Cerebellar nuclear complex (tissue), 1 donor: ENCODE results near the gene SMIM28.
"Not testable (repeated sequence)": the region's sequence is repeated elsewhere in the genome, so short reads cannot be mapped to it uniquely, and the experiment has no call there.

Source experiments
- DNase-seq, 2 experiments: peaks; one replicate each; lab custom pipeline; 2025; lab: John Stamatoyannopoulos, UW

Gene SMIM28

DNA sequence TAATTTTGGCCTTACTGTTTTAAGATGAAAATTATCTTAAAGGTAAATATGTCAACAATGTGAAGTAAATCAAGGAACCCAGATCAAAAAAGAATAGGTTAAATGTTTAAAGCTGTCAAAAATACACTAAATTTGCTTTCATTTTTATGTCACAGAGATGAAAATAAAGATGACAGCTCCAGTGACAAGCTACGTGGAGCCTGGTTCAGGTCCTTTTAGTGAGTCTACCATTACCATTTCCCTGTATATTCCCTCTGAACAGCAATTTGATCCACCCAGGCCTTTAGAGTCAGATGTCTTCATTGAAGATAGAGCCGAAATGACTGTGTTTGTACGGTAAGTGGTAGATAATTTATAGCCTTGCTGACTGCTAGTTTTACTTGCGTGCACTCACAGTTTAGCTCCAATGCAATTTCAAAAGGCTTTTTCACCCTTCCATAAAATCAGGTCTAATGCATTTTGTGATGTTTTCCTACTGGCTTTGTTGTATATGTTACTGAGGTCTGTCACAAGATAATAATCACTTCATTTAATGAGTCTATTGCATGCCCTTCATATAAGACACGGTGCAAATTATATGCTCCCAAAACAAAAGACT lies 28.2 kb downstream of the SMIM28 start:
- DNase-seq, result no peak

DNA sequence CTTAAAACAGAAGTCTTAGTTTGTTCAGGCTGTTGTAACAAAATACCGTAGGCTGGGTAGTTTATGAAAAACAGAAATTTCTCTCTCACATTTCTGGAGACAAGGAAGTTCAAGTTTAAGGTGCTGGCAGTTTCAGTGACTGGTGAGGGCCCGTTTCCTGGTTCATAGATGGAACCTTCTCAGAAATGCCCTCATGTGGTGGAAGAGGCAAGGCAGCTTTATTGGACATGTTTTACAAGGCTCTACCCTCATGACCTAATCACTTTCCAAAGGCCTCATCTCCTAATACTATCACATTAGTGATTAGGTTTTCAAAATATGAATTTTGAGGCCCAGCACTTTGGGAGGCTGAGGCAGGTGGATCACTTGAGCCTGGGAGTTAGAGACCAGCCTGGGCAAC lies 28.7 kb downstream of the SMIM28 start:
- DNase-seq, result no peak

DNA sequence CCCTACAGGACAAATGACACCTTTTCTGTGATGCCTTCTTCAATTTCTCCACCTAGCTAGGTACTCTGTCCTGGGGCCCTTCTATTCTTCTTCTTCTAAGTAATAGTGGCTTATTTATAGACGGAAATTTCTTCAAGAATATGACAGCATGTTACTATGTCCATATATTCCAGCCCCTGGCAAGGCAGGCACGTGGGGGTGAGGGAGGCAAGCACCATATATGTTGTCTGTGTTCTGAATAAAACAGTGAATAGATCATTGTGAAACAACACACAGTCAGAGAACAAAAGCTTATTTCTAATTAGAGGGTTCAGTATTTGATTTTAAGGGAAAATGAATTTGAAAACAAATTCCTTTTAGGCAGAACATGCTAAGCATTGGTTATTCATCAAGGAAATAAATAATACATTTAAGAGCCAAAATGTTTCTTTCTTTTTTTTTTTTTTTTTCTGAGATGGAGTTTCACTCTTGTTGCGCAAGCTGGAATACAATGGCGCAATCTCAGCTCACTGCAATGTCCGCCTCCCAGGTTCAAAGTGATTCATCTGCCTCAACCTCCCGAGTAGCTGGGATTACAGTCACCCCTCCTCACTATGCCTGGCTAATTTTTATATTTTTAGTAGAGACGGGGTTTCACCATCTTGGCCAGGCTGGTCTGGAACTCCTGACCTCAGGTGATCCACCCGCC lies 32.5 kb downstream of the SMIM28 start:
- no peak for DNase-seq

GRCh38 chr6:138410972-138411880 lies 33.5 kb downstream of the SMIM28 start:
- no peak for DNase-seq

DNA sequence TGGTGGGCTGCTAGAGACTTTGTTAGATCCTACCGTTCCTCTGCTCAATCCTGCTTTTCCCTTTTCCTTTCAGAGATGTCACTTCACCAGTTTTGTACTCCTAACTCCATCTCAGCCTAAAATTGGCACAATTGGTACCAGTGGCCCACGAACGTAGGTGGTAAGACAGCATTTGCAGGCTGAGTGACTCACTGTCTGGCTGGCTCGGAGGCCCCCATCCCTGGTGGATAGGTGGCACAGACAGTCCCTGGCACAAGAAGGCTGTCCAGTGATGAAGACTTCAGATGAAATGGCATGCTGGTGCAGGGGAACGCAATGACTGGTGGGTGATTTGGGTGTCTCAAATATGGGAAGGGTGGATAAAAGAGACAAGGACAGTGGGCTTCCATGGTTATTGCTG lies 37.4 kb downstream of the SMIM28 start:
- no peak for DNase-seq

GRCh38 chr6:138416206-138416605 lies 38.5 kb downstream of the SMIM28 start:
- no peak for DNase-seq

DNA sequence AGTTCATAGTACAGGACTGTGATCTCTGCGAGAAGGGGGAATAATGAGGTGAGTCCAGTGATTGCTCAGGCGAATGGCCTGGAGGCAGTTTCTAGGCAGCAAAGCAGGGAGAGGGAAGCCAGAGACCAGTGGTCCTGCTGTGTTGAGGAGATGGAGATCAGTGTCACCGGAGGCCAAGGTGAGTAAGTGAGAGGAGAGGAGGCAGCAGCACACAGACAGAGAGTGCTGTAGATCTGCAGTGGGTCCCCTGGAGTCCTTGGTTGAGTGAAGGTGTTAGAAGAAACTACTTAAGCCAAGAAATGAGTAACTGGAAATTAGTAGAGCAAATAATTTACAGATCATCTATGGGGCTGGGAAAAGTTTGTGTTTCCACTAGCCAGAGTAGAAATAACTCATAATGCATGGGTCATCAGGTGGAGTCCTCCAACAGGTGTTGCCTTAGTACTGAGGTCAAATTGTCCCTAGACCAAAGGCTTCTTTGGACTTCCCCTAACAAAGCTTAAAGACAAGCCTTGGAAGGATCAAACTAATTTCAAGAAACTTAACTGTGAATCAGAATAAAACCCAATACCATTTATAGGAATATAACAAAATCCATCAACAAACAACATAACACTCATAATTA lies 39.9 kb downstream of the SMIM28 start:
- no peak for DNase-seq

GRCh38 chr6:138418118-138418742 lies 40.5 kb downstream of the SMIM28 start:
- no peak for DNase-seq

- DNase-seq, result no peak
These were observed 42.1 kb downstream of the SMIM28 start for GRCh38 chr6:138419766-138420165.

- no peak for DNase-seq
These were observed 42.7 kb downstream of the SMIM28 start for GRCh38 chr6:138420356-138420755.

GRCh38 chr6:138421089-138421488 lies 43.4 kb downstream of the SMIM28 start:
- DNase-seq, result no peak

DNA sequence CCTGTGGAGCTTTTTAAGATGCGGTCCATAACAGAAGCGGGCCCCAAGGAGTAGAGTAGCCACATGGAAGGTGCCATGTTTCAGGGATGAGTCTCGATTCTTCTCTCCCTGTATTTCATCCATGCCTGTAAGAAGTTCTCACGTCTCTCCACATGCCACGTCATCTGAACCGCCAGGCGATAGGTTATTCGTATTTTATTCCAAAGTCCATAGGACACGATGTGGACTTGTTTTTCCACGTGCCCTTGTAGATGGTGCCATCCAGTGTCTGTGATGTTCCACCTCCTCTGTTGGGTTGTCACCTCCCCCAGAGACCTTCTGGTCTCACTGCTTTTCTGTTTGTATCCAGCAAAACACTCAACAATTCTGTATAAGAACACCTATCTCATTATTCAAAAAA lies 43.9 kb downstream of the SMIM28 start:
- DNase-seq, result no peak

DNA sequence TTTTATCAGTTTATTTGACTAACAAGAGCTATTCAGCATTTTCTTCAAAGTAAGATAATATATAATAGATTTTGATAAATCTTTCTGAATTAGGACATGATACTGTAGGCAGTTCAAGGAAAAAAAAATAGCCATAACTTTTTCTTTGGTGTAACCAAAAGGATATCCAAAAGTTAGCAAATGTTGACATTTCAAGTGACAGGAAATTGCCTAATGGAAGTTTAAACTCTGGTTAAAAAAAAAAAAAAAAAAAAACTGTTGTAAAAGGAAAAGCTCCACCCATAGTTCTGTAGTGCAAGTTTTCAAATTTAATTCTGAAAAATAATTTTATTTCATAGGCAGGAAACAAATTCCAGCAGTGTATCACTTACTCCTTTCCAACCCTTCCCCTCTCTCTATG lies 45.2 kb downstream of the SMIM28 start:
- DNase-seq, result no peak

GRCh38 chr6:138424004-138424904 lies 46.5 kb downstream of the SMIM28 start:
- DNase-seq, result no peak

- not testable (repeated sequence) for DNase-seq
These were observed 47.6 kb downstream of the SMIM28 start for GRCh38 chr6:138425256-138425655.

- DNase-seq, result no peak
These were observed 48.9 kb downstream of the SMIM28 start for GRCh38 chr6:138426500-138427123.

DNA sequence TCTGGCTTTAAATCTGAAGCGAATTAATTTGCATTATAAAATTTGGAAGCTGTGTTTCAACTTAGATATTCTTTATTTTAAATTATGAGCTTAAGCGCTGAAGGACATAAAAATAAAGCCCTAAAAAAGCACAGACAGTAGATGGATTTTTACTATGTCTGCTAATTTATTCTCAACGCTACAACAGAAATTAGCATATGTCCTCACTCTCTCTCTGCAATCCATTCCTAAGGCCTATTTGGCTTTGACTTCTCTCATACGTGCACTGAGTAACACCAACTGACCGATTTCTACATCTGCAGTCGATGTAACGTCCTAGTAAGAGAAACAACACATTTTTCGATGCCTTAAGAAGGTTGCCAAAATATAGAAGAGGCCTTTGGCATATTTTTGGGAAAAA lies 50.0 kb downstream of the SMIM28 start:
- DNase-seq, result no peak

- DNase-seq, result peak in 1 of 2 experiments; percentile 52
These were observed 51.4 kb downstream of the SMIM28 start for GRCh38 chr6:138428944-138429598.

GRCh38 chr6:138429761-138430160 lies 52.1 kb downstream of the SMIM28 start:
- DNase-seq, result no peak
